Esophagus muscularis mucosa (tissue), 3 donors: ENCODE results near the gene ANXA2.

Experiments
- CTCF ChIP-seq, 3 experiments: fragments of 200-600 bp in 2 of 3; fragments of 450-650 bp in 1 of 3; sonication (generic) in 2 of 3; IDR thresholded peaks; one replicate each; pipeline ENCODE4 v1.5.1; 2017 to 2019; ENCODE audit warnings: antibody characterized with exemption in 3 of 3, mild to moderate bottlenecking in 2 of 3, moderate library complexity in 1 of 3
- POLR2A ChIP-seq: fragments of 450-650 bp; IDR thresholded peaks from one replicate; pipeline ENCODE4 v1.6.1; 2017; ENCODE audit warnings: antibody characterized with exemption, moderate library complexity, mild to moderate bottlenecking, low read depth

DNA sequence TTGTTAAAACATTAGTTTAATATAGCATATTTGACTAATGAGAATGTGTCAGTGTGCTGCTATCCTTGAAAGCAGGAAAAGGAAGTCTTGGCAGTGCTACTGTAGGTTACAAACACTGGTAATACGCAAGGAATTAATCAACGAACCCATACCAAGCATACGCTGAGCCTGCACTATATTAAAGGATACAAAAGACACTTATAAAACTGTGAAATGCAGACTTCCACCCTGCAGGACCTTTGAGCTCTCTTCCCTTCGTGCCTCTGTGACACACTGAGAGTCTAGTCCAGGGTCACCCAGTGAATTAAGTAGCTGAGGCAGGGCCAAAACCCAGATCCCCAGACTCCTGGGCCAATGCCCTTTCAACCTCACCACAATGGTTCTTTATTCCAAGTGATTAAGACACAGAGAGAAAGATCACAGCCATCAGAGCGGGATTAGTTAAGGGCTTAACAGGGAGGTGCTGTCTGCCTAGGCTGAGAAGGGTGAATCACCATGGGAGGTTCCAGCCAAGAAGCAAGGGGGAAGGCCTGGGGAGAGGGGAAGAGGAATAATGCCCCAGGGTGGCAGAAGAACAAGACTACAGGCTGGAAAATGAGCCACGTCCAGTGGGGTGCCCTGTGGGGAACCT, 6.8 kb downstream of the ANXA2 start:
- TF ChIP-seq CTCF (IDR thresholded peaks at IDR 0.05), result peak in 1 of 3 experiments; percentile 7
- no peak for TF ChIP-seq POLR2A
